Measurements from ENCODE around the gene XRCC2.
"Not testable (repeated sequence)": the region's sequence is repeated elsewhere in the genome, so short reads cannot be mapped to it uniquely, and the experiment has no call there.

XRCC2 gene

GRCh38 chr7:152675759-152676636 lies at the start of gene XRCC2:
Gene XRCC2 (minus strand): TSS chr7:152676141. CDS start chr7:152676079, 62 bp downstream.
- H3K36me3 Mint-ChIP-seq (ENCODE audit: low read depth), result peaks cover 1% of the 10 kb centered on the region
- H3K27me3 Mint-ChIP-seq (ENCODE audit: low read depth), result no peaks in the 10 kb centered on the region
- H3K4me3 Mint-ChIP-seq, result peak within 1 kb of the TSS; percentile 93

GRCh38 chr7:152723364-152723763 lies 47.4 kb upstream of the XRCC2 start:
- Mint-ChIP-seq H3K4me1 (ENCODE audit: low read depth) (no peaks in the 10 kb centered on the region), H3K9me3 (no peaks in the 10 kb centered on the region), H3K36me3 (ENCODE audit: low read depth) (no peaks in the 10 kb centered on the region), H3K27ac (no peak overlapping the region), H3K4me3 (no peak overlapping the region), H3K27me3 (ENCODE audit: low read depth) (no peaks in the 10 kb centered on the region)

More at GRCh38 chr7:152675759-152676636, at the start of gene XRCC2:
- peak within 1 kb of the TSS; percentile 93 for H3K27ac Mint-ChIP-seq
- H3K4me1 Mint-ChIP-seq (ENCODE audit: low read depth), result peaks cover 18% of the 10 kb centered on the region
- H3K9me3 Mint-ChIP-seq, result no peaks in the 10 kb centered on the region

GRCh38 chr7:152712412-152713042 lies 36.6 kb upstream of the XRCC2 start:
- not testable (repeated sequence) for H3K27ac Mint-ChIP-seq; H3K36me3 Mint-ChIP-seq (ENCODE audit: low read depth); H3K27me3 Mint-ChIP-seq (ENCODE audit: low read depth); H3K4me3 Mint-ChIP-seq; H3K4me1 Mint-ChIP-seq (ENCODE audit: low read depth); H3K9me3 Mint-ChIP-seq

- H3K9me3 Mint-ChIP-seq, result no peaks in the 10 kb centered on the region
- H3K4me1 Mint-ChIP-seq (ENCODE audit: low read depth), result no peaks in the 10 kb centered on the region
- no peaks in the 10 kb centered on the region for H3K27me3 Mint-ChIP-seq (ENCODE audit: low read depth)
- H3K4me3 Mint-ChIP-seq, result no peak overlapping the region
- H3K36me3 Mint-ChIP-seq (ENCODE audit: low read depth), result no peaks in the 10 kb centered on the region
- no peak overlapping the region for H3K27ac Mint-ChIP-seq
Measured at GRCh38 chr7:152711444-152711944, 35.6 kb upstream of the XRCC2 start.

- H3K27ac Mint-ChIP-seq, result no peak overlapping the region
- no peaks in the 10 kb centered on the region for H3K27me3 Mint-ChIP-seq (ENCODE audit: low read depth)
- no peaks in the 10 kb centered on the region for H3K36me3 Mint-ChIP-seq (ENCODE audit: low read depth)
- peaks cover 5% of the 10 kb centered on the region for H3K9me3 Mint-ChIP-seq
- H3K4me3 Mint-ChIP-seq, result no peak overlapping the region
- H3K4me1 Mint-ChIP-seq (ENCODE audit: low read depth), result no peaks in the 10 kb centered on the region
Measured at GRCh38 chr7:152710153-152710442, 34.2 kb upstream of the XRCC2 start.

- no peaks in the 10 kb centered on the region for H3K27me3 Mint-ChIP-seq (ENCODE audit: low read depth)
- H3K36me3 Mint-ChIP-seq (ENCODE audit: low read depth), result peaks cover 3% of the 10 kb centered on the region
- H3K4me1 Mint-ChIP-seq (ENCODE audit: low read depth), result no peaks in the 10 kb centered on the region
- no peak overlapping the region for H3K27ac Mint-ChIP-seq
- no peak overlapping the region for H3K4me3 Mint-ChIP-seq
- H3K9me3 Mint-ChIP-seq, result peaks cover 11% of the 10 kb centered on the region
Measured at GRCh38 chr7:152709287-152710152, 33.6 kb upstream of the XRCC2 start.

- Mint-ChIP-seq H3K4me1 (ENCODE audit: low read depth) (no peaks in the 10 kb centered on the region), H3K36me3 (ENCODE audit: low read depth) (peaks cover 4% of the 10 kb centered on the region), H3K27me3 (ENCODE audit: low read depth) (no peaks in the 10 kb centered on the region), H3K27ac (no peak overlapping the region), H3K9me3 (peaks cover 14% of the 10 kb centered on the region), H3K4me3 (no peak overlapping the region)
Measured at GRCh38 chr7:152704796-152705384, 28.9 kb upstream of the XRCC2 start.

GRCh38 chr7:152699079-152699478 lies 23.1 kb upstream of the XRCC2 start:
- Mint-ChIP-seq H3K4me1 (ENCODE audit: low read depth) (no peaks in the 10 kb centered on the region), H3K9me3 (no peaks in the 10 kb centered on the region), H3K27ac (no peak overlapping the region), H3K27me3 (ENCODE audit: low read depth) (peaks cover 5% of the 10 kb centered on the region), H3K4me3 (no peak overlapping the region), H3K36me3 (ENCODE audit: low read depth) (no peaks in the 10 kb centered on the region)

- H3K36me3 Mint-ChIP-seq (ENCODE audit: low read depth); H3K4me3 Mint-ChIP-seq; H3K27ac Mint-ChIP-seq; H3K27me3 Mint-ChIP-seq (ENCODE audit: low read depth); H3K4me1 Mint-ChIP-seq (ENCODE audit: low read depth); H3K9me3 Mint-ChIP-seq: not testable (repeated sequence)
Measured at GRCh38 chr7:152697268-152697974, 21.5 kb upstream of the XRCC2 start.

- not testable (repeated sequence) for H3K27ac Mint-ChIP-seq; H3K36me3 Mint-ChIP-seq (ENCODE audit: low read depth); H3K4me1 Mint-ChIP-seq (ENCODE audit: low read depth); H3K9me3 Mint-ChIP-seq; H3K4me3 Mint-ChIP-seq; H3K27me3 Mint-ChIP-seq (ENCODE audit: low read depth)
Measured at GRCh38 chr7:152692196-152692595, 16.3 kb upstream of the XRCC2 start.

GRCh38 chr7:152683297-152683696 lies 7.4 kb upstream of the XRCC2 start:
- Mint-ChIP-seq H3K27ac (no peak overlapping the region), H3K4me1 (ENCODE audit: low read depth) (peaks cover 3% of the 10 kb centered on the region), H3K9me3 (no peaks in the 10 kb centered on the region), H3K27me3 (ENCODE audit: low read depth) (no peaks in the 10 kb centered on the region), H3K4me3 (no peak overlapping the region), H3K36me3 (ENCODE audit: low read depth) (no peaks in the 10 kb centered on the region)

- no peaks in the 10 kb centered on the region for H3K9me3 Mint-ChIP-seq
- peaks cover 15% of the 10 kb centered on the region for H3K4me1 Mint-ChIP-seq (ENCODE audit: low read depth)
- peak overlapping the region; percentile 45 for H3K27ac Mint-ChIP-seq
- H3K36me3 Mint-ChIP-seq (ENCODE audit: low read depth), result no peaks in the 10 kb centered on the region
- no peaks in the 10 kb centered on the region for H3K27me3 Mint-ChIP-seq (ENCODE audit: low read depth)
- peak overlapping the region; percentile 48 for H3K4me3 Mint-ChIP-seq
Measured at GRCh38 chr7:152677808-152678670, 2.1 kb upstream of the XRCC2 start.
